Left renal cortex interstitium (tissue), 4 donors: ENCODE measurements around the gene MAGED4. TPM values are rescaled to one million over a fixed set of nuclear protein-coding genes. Genes with fewer than 3 reads are reported as not detected.
"Not testable (repeated sequence)": the region's sequence is repeated elsewhere in the genome, so short reads cannot be mapped to it uniquely, and the experiment has no call there.

Experiments
- DNase-seq, 4 donors: peaks; one replicate each; pipeline ENCODE4 v3.0.0-alpha.2; 2013; ENCODE audit warnings: low read depth in 4 of 4, low spot score in 2 of 4, missing footprints in 1 of 4
- polyA plus RNA-seq, 4 donors: library from polyadenylated mRNA; unstranded; fragments of 120-200 nt; gene quantifications; one replicate each; pipeline ENCODE4 v1.2.1, GENCODE V29; 2013; ENCODE audit not compliant: insufficient read length in 4 of 4

MAGED4 gene, protein sequence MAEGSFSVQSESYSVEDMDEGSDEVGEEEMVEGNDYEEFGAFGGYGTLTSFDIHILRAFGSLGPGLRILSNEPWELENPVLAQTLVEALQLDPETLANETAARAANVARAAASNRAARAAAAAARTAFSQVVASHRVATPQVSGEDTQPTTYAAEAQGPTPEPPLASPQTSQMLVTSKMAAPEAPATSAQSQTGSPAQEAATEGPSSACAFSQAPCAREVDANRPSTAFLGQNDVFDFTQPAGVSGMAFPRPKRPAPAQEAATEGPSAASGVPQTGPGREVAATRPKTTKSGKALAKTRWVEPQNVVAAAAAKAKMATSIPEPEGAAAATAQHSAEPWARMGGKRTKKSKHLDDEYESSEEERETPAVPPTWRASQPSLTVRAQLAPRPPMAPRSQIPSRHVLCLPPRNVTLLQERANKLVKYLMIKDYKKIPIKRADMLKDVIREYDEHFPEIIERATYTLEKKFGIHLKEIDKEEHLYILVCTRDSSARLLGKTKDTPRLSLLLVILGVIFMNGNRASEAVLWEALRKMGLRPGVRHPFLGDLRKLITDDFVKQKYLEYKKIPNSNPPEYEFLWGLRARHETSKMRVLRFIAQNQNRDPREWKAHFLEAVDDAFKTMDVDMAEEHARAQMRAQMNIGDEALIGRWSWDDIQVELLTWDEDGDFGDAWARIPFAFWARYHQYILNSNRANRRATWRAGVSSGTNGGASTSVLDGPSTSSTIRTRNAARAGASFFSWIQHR
- 10 to 100 TPM; 36.6 to 59.6 (median 53.6) TPM for polyA plus RNA-seq

GRCh38 chrX:52184440-52185077 is at the start of gene MAGED4:
Gene MAGED4 (plus strand): TSS chrX:52184888. CDS start chrX:52185923, 1,035 bp downstream.
- DNase-seq, result not testable (repeated sequence)

DNA sequence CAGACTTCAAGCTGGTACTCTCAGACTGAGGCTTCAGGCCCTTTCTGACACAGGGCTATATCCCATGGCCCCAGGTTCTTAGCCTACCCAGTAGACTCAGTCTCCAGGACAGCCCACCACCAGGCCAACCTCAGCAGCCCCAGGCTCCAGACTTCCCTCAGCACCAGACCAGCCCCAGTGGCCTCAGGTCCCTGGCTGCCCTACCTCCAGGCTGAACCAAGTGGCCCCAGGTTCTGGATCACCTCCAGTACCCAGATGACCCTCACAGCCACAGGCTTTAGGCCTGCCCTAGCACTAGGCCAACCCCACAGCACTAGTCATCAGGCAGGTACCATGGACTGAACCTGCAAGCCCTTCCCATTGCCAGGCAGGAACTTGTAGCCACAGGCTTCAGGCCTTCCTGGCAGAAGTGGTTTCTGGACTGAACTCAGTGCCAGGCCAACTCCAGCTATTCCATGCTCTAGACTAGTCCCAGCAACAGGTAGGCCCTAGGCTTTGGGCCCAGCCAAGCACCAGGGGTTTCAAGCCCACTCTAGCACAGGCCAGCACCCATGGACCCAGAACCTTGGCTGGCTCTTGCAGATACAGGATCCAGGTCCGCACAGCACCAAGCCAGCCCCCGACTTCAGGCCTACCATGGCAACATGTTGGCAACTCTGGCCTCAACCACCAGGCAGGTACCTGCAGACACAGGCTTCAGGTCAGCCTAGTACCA is 45.7 kb upstream of the MAGED4 start:
- DNase-seq, result no peak

- DNase-seq, result no peak
These were observed 45.2 kb upstream of the MAGED4 start for GRCh38 chrX:52139545-52139895.

DNA sequence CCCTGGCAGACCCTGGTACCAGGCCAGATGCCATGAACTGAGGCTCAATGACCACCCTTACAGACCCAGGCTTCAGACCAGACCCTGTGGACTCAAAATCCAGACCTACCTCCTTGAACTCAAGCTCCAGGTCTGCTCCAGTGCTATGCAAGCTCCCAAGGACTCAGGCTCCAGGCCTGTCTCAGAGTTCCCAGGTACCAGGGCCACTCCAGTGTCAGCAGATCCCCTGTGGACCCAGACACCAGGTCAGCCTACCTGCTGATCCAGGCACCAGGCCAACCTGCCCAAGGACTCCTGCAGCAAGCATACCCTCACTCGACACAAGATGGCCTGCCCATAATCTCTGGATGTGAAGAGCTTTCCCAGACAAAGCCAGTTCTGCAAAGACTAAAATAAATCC is 44.7 kb upstream of the MAGED4 start:
- DNase-seq, result no peak

GRCh38 chrX:52150667-52151066 is 34.0 kb upstream of the MAGED4 start:
- DNase-seq, result not testable (repeated sequence)

GRCh38 chrX:52160140-52160539 is 24.5 kb upstream of the MAGED4 start:
- DNase-seq, result not testable (repeated sequence)

DNA sequence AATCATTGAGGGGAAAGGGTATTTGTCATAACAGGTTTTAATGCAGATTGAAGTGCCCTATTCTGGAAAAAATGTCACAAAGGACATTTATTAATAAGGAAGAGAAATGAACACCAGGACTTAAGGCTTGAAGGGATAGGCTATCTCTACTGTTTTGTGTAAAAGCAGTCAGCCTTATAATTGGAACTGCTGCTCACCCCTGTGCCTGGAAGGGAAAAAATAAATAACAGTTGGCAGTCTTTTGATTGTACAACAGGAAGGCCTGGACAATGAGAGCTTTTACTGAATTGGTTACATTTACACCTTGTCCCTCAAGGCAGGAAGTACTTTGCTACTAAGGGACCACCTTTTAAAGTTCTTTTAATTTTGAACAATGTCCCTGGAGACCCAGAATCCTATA is 17.8 kb upstream of the MAGED4 start:
- DNase-seq, result no peak

- not testable (repeated sequence) for DNase-seq
These were observed 13.6 kb upstream of the MAGED4 start for GRCh38 chrX:52171055-52171454.

- not testable (repeated sequence) for DNase-seq
These were observed 378 bp downstream of the MAGED4 start for GRCh38 chrX:52185078-52185453.

DNA sequence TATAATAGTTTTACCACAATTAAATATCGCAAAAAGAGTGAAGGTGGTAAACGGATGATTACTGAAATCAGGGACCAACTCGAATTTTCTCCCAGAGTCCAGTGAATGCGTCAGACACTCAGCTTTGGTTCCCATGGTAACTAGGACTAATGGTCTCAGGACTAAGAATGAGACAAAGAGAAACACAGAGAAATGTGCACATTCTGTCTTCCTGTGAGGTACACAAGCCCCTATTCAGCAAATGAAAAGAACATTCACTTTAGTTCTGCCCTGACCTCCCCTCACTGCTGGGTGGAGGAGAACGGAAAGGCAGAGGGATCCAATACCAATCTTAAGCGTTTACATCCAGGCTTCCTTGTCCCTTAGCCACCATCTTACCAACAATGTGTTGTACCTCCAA is 26.7 kb downstream of the MAGED4 start:
- not testable (repeated sequence) for DNase-seq

DNA sequence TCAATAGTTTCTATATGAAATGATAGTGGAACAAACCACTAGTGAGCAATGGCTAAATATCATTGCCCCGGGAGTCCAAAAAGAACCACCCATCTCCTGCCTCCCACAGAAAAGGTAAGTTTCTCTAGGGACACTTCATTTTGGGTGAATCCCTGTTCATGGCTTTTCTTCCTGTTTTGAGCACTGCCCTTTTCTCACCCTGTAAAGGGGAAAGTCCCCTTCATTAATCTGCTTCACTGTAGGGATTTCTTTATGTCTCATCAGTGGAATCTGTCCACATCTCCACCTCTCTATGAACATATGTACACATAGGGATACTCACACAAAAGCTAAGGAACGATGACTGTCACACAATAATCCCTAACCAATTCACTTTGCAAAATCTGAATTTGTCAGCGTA is 28.6 kb downstream of the MAGED4 start:
- no peak for DNase-seq

DNA sequence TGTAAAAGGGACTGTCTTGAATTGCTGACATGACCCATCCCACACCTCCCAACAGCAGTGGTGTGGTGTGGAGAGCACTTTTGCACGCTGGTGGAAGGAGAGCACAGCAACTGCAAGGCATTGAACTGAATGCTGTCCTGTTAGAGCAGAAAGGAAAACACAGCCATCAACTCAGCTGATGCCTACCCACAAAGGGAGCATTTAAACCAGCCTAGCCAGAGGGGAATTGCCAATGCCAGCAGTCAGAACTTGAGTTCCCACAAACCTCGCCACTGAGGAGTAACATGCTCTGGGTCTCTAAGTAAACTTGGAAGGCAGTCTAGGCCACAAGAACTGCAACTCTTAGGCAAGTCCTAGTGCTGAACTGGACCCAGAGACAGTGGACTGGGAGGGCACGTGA is 31.9 kb downstream of the MAGED4 start:
- no peak for DNase-seq

- no peak for DNase-seq
These were observed 32.9 kb downstream of the MAGED4 start for GRCh38 chrX:52217494-52218160.

GRCh38 chrX:52220936-52221335 is 36.2 kb downstream of the MAGED4 start:
- no peak for DNase-seq

Other genes starting within 250 kb of the MAGED4 start
- 10 to 100 TPM; 57.1 to 87.5 (median 70.5) TPM for gene MAGED4B, start 115.7 kb upstream of the MAGED4 start, polyA plus RNA-seq
- gene XAGE2, start 184.1 kb downstream of the MAGED4 start, polyA plus RNA-seq, result under 1 TPM in 1 of 4 donors, not detected in 3; 0.38 TPM